GM13977 (cell line): ENCODE measurements around the gene TAF4B.

ENCODE experiments used
- DNase-seq: peaks from one replicate; pipeline ENCODE4 v3.0.0; 2012; ENCODE audit warnings: low spot score
- CTCF ChIP-seq: IDR thresholded peaks from 2 replicates; pipeline ENCODE4 v1.5.1; 2012; ENCODE audit warnings: mild to moderate bottlenecking, control low read depth; ENCODE audit not compliant: insufficient read depth; ENCODE audit errors: extremely low read depth, missing control alignments
- in situ Hi-C: fragments of 300-500 bp; cut with MboI; formaldehyde crosslinking; loops from one replicate; pipeline ENCODE4 v1.12.0; 2022; ENCODE audit warnings: low sequenced_read_pairs, low pct_unique_long_range_greater_than_20kb, mixed read lengths, inconsistent platforms; ENCODE audit not compliant: unreplicated experiment

Gene TAF4B, protein sequence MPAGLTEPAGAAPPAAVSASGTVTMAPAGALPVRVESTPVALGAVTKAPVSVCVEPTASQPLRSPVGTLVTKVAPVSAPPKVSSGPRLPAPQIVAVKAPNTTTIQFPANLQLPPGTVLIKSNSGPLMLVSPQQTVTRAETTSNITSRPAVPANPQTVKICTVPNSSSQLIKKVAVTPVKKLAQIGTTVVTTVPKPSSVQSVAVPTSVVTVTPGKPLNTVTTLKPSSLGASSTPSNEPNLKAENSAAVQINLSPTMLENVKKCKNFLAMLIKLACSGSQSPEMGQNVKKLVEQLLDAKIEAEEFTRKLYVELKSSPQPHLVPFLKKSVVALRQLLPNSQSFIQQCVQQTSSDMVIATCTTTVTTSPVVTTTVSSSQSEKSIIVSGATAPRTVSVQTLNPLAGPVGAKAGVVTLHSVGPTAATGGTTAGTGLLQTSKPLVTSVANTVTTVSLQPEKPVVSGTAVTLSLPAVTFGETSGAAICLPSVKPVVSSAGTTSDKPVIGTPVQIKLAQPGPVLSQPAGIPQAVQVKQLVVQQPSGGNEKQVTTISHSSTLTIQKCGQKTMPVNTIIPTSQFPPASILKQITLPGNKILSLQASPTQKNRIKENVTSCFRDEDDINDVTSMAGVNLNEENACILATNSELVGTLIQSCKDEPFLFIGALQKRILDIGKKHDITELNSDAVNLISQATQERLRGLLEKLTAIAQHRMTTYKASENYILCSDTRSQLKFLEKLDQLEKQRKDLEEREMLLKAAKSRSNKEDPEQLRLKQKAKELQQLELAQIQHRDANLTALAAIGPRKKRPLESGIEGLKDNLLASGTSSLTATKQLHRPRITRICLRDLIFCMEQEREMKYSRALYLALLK

DNA sequence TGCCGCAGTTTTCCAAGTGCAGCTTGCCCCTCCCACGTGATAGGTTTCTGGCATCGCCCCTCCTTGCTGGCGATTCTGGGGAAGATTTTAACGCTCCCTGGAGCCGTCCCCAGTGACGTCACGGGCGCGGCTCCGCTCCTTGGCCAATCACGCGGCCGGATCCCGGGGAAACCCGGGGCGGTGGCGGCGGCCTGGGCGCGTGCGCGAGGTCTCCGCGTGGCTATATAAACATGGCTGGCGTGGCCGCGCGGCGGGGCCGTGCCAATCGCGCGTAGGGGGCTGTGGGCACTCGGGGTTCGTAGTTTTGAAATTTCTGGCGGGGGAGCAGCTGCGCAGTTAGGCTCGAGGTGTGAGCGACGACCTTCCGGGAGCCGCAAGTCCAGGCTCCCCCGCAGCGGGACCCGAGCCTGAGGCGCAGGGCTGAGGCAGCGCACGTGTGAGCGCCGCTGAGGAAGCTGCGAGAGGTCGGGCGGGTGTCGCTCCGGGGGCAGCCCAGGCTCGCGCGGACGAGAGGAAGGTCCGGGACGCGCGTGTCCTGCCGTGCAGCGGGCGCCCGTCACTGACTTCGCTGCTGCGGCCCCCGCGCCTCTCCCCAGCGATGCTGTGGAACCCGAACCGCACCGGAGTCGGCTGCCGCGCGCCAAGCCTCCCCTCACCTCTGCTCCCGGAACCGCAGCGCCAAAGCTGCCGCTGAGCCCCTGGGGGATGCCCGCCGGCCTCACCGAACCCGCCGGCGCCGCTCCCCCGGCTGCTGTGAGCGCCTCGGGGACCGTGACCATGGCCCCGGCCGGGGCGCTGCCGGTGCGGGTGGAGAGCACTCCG, at the start of gene TAF4B:
Gene TAF4B, plus strand, starts transcription at position 217 of the 822 bp plus-strand sequence. Its CDS starts 489 bp downstream, at position 706.
- TF ChIP-seq CTCF: no peak
- DNase-seq: peak; percentile 90
- in situ Hi-C loops: no loop called here

DNA sequence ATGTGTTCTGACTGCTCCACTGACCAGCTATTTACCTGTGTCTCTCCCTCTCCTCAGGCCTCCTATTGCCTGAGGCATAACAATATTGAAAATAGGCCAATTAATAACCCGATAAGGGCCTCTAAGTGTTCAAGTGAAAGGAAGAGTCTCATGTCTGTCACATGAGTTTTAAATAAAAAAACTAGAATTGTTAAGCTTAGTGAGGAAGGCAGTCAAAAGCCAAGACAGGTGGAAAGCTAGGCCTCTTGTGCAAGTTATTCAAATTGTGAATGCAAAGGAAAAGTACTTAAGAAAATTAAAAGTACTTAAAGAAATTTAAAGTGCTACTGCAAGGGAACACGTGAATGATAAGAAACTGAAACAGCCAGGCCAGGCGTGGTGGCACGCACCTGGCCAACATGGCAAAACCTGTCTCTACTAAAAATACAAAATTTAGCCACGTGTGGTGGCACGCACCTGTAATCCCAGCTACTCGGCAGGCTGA, 44.9 kb upstream of the TAF4B start:
- no peak for DNase-seq
- no peak for TF ChIP-seq CTCF
- in situ Hi-C loops: no loop called here

DNA sequence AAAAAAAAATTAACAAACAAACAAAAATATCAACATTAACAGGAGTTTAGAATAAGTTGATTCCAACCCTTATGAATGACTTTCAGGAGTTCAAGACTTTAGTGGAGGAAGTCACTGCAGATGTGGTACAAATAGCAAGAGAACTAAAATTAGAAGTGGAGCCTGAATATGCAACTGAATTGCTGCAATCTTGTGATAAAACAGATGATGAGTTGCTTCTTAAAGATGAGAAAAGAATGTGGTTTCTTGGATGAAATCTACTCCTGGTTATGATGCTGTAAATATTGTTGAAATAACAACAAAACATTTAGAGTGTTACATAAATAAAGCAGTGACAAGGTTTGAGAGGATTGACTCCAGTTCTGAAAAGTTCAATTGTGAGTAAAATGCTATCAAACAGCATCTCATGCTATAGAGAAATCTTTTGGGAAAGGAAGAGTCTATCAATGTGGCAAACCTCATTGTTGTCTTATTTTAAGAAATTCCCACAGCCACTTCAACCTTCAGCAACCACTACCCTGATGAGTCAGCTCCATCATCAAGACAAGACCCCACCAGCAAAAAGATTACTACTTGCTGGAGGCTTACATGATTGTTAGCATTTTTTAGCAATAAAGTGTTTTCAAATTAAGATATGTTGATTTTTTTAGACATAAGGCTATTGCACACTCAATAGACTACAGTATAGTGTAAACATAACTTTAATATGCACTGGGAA, 42.7 kb upstream of the TAF4B start:
- no peak for DNase-seq
- in situ Hi-C loops: no loop called here
- no peak for TF ChIP-seq CTCF

DNA sequence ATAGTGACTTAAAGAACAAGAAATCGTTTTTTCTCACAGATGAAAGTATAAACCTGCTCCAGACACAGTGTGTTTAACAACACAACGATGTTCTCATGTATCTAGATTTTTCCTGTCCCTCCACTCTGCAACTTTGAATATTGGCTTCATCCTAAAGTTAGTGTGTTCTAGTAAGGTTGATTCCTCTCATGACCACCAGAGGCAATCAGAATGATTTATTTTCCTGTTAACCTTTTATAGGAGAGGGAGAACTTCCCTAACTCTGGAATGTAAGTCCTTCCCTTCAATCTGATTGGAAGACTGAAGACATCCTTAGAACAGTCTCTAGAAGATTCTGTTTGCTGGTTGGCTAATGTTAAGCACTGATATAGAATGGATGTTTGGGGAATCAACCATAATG, 41.0 kb upstream of the TAF4B start:
- in situ Hi-C loops: no loop called here
- no peak for DNase-seq
- TF ChIP-seq CTCF: no peak

- no peak for TF ChIP-seq CTCF
- DNase-seq: peak; percentile 13
Measured at GRCh38 chr18:26190506-26190905, 35.7 kb upstream of the TAF4B start.

More at GRCh38 chr18:26190506-26190905, 35.7 kb upstream of the TAF4B start:
- in situ Hi-C loops: no loop called here
